8988T (cell line): Measurements from ENCODE around the gene PADI6.
"Not testable (repeated sequence)": the region's sequence is repeated elsewhere in the genome, so short reads cannot be mapped to it uniquely, and the experiment has no call there.

Experiments
- DNase-seq: peaks from one replicate; pipeline ENCODE4 v3.0.0; 2011

Gene PADI6

DNA sequence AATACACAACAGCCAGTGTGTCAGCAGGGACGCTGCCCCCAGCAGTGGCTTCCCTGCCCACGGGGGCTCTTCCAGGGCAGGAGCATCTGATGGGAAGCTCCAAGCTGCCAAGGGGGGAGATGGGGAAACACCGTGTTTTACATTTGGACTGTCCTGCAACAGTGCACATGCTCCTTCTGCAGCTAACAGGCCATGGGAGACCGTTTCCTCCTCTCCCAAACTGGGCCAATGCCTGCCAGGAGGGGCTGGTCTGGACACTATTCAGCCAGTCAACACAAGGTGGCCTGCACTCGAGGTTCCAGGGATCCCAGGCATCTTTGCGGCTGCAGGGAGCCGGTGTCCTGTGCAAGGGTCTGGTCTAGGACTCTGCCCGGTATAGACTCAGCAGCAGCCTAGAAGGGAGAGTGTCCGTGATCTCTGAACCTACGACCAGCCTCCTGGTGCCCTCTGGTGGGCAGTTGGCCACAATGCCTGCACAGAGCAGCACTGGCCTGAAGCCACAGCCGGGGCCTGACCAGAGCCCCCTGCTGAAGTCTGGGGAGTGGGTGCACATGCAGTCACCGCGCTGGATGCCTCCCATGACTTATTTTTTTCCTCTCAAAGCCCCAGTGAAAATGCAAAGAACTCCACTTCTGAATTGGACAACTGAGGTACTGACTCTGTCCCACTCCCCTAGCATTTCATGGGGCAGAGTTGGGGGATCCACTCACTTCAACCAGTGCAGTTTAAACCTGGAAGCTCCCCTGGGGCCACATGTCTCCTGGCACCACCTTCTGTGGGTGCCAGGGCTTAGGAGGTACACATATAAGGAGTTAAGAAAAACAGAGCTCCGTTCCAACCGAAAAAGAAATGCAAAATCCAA is 34.1 kb downstream of the PADI6 start:
- peak; percentile 68 for DNase-seq

DNA sequence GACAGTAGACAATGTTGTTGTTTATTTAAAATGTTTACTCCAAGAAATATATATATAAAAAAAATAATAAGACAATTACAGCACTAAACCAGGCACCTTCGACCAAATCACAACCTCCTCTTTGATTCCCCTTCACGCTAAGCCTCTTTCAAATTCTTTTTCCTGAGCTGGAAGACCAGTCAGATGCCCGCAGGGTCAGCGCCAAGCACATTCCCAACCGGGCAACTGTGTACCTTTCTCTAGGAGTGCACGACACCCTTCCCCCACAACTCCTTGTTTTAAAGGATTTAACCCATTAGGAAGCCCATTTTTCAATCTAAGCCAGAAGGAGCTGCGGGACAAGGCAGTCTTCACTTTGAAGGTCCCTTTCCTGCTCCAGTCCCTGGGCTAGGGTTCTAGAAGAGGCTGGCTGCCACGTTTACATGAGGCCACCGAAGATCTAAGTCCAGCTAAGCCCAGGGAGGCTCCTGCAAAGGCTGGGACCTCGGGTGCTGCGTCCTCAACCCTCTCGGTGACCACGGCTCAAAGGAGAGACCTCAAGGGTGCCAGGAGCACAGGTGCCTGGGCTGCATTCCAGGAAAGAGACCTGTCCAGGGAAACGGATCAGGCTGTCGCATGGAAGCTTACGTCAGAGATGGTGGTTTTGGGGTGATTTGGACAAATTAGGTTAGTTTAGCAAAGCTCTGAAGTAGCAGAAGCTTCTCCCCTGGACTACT is 34.9 kb downstream of the PADI6 start:
- DNase-seq: not testable (repeated sequence)

DNA sequence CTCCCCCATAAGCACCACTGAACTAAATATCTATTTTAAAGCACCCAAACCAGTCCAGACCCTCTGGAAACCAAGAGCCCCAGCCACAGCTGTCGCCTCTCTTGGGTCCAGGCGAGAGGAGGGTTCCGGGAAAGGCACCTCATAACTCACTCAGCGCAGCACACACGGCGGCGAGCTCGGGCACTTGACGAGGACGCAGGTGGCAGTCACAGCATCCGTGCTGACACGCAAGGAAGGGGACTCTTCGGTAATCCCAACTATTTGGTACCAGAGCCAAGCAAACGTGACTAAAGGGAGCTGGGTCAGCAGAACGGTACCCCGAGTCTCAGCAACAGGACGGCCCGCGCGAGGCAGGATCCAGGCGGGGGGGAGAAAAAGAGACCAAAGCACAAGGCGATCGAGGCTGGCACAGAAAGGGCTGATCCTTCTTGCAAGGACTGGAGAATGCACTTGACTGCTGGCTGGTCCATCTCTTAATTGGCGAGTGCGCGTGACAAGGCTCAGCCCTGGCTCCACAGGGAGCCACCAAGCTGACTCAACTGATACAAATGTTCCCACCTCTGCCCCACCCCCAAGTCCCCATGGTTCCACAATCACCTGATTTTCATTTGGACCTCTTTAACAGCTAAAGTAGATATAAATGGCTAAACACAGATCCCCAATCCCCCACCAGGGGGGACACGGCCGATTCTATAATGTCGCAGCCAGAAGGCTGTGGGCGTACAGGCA is 36.0 kb downstream of the PADI6 start:
- DNase-seq: not testable (repeated sequence)

DNA sequence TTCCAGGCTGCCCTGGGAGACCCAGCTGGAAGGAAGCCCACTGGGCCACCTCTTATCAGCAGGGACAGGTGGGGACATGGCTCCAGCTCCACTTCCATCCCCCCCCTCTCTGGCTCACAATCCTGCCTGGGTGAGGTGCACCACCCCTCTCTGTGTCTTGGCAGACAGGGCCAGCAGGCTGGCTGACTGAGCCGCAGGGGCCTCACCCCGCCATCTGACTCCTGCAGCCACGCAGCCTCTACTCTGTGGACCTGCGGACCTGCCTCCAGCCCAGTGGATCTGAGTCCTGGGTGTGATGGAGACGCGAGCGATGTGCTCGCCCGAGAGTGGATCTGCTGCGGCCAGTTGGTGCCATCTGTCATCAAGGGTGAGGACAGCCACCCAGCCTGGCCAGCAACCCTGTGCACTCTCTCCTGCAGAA is 37.4 kb downstream of the PADI6 start:
- DNase-seq: no peak

DNA sequence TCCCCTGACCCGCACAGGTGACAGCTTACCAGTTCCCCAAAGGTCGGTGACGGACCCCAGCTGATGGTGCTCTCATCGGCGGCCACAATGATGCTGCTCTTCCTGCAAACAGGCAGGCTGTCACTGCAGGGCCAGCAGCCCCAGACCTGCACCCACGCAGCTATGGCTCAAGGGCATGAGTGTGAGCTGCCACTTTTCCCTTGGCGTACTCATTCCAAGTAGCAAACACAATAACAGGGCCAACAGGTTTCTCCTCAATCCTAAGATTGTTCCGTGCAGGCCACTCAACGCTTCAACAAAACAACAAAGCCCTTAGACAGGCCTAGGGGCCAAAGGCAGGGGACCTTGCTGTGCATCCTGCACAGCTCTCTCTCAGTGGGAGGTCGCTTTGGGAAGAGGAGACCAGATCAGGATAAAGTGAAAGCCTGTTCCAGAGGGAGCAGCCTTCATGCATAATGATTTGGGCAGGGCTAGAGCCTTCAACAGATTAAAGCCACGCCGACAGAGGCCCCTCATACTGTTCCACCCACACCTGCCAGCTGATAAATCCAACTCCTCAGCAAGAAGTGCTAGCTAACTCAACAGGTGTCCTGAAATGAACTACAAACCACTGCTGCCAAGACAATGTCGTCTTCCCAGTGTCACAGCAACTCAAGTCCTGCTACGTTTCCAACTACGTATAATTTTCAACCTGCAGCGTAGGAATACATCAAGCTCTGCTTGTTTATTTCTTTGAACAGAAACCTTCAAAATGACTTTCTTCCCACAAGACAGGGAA is 40.3 kb downstream of the PADI6 start:
- no peak for DNase-seq

DNA sequence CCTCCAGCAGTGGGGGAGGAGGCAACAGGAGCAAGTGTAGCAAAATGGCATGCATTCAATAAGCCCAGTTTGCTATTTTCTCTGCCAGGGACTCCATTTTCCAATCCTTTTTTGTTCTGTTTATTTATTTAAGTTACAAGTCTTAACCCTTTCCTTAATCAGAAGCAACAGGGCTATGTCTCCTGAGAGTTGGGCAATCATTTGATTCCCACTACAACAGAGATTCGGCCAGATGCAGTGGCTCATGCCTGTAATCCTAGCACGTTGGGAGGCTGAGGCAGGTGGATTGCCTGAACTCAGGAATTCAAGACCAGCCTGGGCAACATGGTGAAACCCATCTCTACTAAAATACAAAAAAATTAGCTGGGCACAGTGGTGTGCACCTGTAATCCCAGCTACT is 42.0 kb downstream of the PADI6 start:
- no peak for DNase-seq

DNA sequence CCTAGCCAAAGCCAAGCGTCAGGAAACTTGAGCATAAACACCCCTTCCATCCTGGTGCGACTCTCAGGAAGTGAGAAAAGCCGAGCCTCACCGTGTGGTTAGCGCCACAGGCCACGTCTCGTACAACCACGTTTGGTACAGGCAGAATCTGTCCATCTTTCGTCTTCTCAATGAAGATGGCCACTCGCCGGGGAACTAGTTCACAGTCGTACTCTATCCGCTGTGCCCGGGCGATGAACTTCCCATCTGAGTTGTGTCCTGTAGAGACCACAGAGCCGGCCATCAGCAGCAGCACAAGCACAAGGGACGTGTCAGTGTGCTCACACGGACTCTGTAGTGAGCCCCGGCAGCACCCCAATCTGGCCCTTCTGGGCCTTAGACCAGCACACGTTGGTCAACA is 44.4 kb downstream of the PADI6 start:
- no peak for DNase-seq

DNA sequence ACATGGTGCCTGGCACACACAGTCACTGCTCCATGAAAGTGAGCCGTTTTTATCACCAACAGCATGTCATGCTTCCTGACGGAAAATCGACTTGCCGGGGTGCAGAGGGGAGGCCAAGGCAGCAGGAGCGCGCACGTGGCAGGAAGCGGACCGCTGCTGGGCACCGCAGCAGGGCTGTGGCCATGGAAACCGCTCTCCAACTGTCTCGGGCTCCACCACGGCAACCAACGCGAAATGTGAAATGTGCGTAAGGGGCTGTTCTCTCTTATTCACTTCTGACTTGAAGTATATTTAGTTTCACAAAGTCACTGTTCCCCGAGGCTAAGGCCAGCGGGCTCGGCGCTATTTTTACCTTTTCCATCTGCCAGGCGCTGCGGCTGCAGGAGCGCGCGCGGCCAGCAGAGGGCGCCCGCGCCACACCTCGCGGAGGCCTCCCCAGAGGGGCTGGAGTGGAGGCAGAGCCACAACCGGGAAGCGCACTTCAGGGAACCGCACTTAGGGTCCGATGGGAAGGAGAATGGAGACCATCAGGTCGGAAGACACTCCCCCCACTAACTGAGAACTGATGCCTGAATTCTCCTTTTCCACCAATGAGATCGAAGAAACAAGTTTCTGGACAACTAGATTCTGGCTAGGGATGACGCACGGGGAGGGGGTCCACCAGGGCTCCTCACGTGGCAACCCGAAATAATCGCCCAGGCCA is 47.8 kb downstream of the PADI6 start:
- DNase-seq: peak; percentile 86

DNA sequence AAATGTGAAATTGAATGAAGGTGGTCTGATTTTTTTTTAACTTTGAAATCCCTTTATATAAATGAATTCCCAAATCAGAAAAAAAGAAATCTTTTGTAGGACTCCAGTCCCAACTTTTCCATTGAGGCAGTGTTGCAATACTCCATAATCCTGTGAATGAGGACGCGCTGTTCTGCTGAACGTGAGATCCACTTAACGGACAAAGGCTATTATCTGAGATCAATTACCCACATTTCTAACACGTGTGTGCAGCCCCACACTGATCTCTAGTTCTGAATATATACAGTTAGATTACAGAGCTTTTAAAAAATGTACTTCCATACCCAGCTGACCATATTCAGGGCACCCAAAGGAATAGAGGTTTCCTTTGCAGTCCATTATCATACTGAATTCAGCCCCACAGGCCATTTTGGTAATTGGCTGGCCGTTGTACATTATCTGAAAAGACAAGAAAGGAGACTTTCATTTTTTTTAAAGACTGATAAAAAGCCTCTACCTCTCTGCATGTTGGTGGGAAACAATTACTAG is 48.5 kb downstream of the PADI6 start:
- no peak for DNase-seq

DNA sequence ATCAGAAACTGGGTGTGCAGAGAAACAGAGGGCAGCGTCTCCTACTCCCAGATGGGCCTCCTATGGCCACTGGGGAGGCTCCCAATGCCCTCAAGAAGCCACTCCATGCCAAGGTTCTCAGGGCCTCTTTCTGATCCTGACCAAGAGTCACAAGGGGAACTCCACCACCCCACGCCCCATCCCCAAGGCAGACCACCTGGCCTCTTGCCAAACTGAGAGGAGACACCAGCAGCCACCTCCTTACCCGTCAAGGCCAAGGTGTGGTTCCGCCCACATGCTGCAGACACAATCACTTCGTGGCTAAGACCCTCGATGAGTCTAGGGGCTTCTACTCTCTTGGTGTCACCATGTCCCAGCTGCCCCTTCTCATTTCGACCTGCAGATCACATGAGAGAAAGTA is 50.5 kb downstream of the PADI6 start:
- DNase-seq: no peak

DNA sequence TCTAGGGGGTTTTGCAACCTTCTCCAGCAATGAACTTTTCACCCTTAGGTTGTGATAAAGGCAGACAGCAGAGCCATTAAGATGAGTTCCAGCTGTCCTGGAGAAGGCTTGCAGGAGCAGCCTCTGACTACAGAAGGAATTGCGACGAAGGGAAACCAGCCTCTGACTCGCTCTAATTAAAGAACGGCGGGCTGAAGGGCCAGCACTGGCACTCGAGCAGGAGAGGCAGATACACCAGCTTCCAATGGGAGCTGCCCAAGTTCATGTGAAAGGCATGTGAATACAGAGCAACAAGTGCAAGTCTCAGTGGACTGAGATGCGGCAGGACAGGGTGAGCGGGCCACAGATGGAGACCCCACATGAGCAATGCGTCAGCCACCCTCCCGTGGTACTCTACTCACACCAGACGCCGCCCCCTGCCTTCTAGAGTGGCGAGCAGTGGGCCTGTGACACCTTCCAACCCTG is 51.8 kb downstream of the PADI6 start:
- no peak for DNase-seq

DNA sequence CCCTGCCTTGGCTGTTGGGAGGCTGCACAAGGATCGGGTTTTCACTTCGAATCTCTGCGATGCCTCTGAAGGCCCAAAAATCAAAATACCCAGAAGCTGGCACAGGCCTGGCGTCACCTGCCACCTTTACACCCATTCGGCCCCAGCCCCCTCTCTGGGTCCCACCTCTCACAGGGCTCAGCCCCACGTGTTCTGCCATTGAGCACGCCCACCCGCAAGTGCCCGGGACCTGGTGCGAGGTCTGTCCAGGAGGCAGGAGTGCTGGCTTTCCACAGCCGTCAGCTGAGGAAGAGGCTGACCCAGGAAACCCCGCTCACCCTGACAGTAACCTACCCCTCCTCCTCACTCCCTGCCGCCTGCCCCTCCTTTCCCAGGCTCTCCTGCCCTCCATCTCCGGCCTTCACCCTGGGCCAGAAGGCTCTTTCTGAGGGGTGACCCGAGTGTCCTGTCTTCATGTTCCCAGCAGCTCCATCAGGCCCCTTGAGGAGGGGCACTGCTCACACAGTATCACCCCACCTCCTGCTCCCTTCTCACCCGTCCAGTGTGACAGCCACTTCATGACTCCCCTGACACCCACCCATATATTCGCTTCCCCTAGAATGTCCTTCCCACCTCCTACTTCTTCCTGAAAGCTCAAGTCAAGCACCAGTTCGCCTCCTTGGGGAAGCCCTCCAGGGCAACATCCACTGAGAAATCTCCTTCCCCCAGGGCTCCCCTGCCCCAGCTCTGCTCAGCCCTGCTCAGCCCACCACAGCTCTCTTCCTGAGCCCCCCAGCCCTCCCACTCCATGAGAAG is 54.0 kb downstream of the PADI6 start:
- DNase-seq: no peak

DNA sequence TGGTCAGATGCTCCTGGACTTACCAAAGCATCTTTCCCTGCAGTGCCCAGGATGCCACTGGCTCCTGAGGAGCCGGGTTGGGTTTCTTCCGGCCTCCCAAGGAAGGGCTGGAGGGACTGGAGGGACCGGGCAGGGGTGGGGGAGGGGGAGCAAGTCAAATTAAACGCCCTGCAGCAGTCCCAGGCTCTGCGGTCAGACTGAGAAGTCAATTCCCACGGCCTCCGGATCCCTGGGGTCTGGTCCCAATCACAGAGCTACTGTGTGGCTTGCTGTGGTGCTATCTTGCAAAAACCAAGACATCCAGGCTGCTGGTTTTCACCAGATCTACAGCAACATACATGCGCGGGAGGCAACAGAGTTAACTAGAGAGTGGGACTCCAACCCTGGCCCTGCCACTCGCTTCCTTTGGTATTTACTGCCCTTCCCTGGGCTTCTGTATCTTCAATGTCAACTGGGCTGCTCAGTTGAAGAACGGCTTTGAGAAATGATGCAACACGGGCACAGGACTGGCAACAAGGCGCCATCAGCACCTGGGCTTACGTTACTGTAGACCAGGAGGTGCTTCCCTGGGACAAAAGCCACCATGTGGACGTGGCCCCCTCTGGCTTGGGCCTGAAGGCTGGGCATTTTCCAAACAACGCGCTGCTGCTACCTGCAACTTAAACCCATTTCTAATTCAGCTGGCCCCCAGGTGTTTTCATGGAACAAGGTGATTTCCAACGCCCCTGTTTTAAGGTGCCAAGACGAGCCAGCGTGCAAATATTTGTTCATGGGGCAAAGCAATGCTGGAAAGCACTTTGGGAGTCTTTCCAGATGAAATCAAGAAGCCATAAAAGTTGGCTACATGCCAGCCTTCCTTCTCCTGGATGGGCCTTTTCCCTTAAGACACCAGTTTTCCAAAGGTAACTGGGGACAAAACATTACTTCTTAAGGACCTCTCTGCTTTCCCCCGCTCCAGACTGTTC is 56.0 kb downstream of the PADI6 start:
- no peak for DNase-seq

DNA sequence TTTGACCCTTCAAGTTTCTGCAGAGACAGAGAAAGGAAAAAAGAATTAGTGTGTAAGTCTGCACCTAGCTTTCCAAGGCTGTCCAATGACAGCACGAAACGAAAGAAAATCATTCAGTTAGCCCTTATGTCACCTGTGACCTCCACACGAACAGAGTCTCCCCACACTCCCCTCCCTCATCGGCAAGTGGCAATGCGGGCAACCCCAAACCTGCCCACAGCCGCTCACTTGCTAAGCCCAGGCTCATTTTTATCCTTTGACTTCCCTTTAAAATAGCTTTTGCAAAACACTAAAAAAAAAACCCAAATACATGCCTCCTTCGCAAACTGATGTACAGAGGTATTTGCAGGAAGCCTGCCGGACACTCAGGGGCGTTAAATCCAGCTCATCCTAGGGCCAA is 57.2 kb downstream of the PADI6 start:
- no peak for DNase-seq

DNA sequence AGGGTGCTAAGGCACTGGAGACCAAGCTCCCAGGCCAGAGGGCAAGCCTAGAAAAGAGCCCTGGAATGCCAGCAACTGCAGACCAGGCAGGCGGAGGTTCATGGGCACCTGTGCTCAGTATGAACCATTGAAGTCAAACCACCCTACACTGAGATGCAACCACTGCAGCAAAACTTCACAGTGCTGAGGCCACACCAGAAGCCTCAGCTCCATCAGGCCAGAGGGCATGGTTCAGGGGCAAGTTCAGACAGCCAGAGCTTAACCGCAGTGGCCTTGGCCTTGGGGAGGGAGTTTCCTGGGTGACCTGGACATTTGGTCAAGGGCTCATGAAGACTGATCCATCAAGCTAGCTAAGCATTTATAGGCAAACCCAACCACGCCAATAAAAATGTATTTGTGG is 60.4 kb downstream of the PADI6 start:
- DNase-seq: no peak

DNA sequence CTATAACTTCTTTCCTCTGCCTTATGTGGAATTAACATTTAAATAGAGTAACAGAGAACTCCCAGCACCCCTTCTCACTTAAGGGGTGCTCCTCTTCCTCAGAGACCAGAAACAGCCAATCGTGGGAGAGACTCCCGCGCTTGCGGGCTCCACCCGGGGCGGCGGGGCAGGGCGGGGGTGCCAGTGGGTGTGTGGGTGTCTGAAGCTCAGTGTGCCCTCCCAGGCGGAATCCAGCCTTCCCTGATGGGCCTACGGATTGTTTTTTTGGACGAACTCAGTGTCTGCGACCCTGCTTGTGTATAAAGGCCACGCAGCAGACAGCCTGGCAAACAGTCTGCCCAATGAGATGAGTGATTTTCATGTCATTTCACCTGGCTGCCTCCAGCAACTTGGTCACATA is 61.3 kb downstream of the PADI6 start:
- DNase-seq: peak; percentile 1

DNA sequence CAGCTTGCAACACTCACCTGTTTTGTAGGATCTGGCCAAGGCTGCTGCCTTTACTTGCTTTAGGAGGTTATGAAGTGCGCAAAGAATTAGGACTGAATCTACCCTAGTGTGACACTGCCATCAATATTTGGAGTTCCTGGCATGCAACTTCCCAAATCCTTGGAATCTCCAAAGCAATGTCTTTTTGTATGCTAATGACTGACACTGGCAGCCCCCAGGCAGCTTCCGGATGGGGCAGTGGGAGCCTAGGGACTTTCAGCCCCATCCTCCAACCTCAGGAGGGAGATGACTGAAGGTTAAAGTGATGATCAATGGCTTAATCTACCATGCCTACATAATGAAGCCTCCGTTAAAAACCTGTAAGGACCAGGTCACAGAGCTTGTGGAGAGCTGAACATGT is 62.0 kb downstream of the PADI6 start:
- DNase-seq: no peak

DNA sequence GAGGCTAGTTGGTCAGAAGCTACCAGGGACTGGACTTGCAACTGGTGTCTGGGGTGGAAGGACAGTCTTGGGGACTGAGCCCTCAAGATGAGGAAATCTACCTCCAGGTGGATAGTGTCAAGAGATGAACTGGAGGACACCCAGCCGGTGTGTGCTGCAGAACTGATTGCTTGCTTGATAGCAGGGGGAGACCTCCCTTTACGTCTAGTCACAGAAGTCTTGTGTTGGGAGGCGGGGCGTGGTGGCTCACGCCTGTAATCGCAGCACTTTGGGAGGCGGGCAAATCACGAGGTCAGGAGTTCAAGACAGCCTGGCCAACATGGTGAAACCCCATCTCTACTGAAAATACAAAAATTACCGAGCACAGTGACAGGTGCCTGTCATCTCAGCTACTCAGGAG is 62.6 kb downstream of the PADI6 start:
- no peak for DNase-seq

DNA sequence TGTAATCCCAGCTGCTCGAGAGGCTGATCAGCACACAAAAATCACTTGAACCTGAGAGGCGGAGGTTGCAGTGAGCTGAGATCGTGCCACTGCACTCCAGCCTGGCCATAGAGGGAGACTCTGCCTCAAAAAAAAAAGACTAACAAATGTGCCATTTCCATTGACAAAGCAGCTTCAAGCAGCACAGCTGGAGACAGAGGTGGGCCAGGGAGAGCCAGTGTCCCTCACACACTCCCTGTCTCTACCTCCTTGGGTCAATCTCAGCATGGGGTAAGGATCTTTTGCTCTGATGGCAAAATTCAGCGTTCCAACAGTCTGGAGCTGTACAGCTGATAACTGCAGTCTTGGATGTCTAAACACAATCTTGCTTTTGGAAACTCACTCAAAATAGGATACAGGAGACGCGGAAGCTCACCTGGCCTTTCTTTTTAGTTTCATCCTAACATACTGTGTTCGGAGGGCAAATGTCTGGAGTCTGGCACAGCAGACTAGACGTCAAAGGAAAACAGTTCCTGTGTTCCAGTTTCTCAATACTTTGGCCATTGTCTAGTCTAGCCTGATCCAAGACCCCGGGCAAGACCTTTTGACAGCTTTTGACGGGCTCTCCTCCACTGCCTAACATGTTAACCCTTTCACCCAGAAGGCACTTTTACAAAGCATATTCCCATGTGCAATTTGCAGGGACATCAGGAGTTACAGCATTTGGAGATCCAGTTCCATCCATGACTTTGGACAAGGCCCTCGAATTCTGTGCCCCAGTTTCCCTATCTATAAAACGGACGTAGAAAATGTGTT is 64.6 kb downstream of the PADI6 start:
- no peak for DNase-seq
